ENCODE measurements around the gene FHIT. TPM values are rescaled to one million over a fixed set of nuclear protein-coding genes. Genes with fewer than 3 reads are reported as not detected.

Gene FHIT
- total RNA-seq, 1 experiment from 2014 or later, result 9.8 TPM

GRCh38 chr3:60269377-60269776 is 981.9 kb downstream of the FHIT start:
- Histone ChIP-seq H3K27me3 (ENCODE audit: insufficient read depth, low read depth) (no peaks in the 10 kb centered on the region), H3K4me3 (no peak overlapping the region), H3K36me3 (ENCODE audit: low read depth) (no peaks in the 10 kb centered on the region), H3F3A (ENCODE audit: insufficient read depth, low read depth) (no peaks in the 10 kb centered on the region), H4K20me1 (ENCODE audit: insufficient read depth) (no peaks in the 10 kb centered on the region), H3K9me2 (ENCODE audit: insufficient read depth) (no peaks in the 10 kb centered on the region), H3K4me1 (replicated peaks; ENCODE audit: insufficient read depth) (no peaks in the 10 kb centered on the region), H2AFZ (no peak overlapping the region), H3K9me3 (ENCODE audit: insufficient read depth, low read depth) (no peaks in the 10 kb centered on the region), H3K4me2 (no peak overlapping the region), H3K27ac (no peak overlapping the region), H3K79me2 (ENCODE audit: low read depth) (no peaks in the 10 kb centered on the region)
- no peak for DNase-seq
- ChIA-PET CTCF (no interaction called here), POLR2A (ENCODE audit: unreplicated experiment) (interaction anchor here (0.7 kb wide), 1 partner anchor 25 kb away, joined by 12 read pairs; no protein-coding TSS in a partner anchor)
- TF ChIP-seq EZH2 (IDR thresholded peaks at IDR 0.05; ENCODE audit: low read depth) (no peak), CTCF (conservative IDR thresholded peaks at IDR 0.05) (no peak)
- BruUV-seq (replicated peaks), result no TSS peak
- intact Hi-C loops (cut with micrococcal nuclease; ENCODE audit: unreplicated experiment), result no loop called here

DNA sequence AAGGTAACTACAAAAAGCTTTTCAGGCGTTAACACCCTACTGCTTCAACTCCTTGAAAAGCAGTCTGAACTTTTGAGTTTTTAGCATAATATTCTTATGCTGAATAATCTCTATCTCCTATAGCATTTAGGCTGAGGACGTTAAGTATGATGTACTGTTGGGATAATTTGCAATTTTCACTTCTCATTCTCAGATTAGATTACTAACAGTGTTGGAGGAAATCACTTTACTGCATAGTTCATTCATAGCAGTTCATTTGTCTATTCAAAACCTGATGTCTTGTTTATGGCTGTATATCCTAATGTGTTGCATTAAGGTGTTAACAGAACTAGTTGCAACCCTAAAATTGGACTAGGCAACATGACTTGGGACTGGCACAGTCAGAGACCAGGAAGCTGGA is 983.1 kb downstream of the FHIT start:
- no peak for DNase-seq
- no TSS peak for BruUV-seq (replicated peaks)
- Histone ChIP-seq H3K9me2 (ENCODE audit: insufficient read depth) (no peaks in the 10 kb centered on the region), H2AFZ (no peak overlapping the region), H3K27me3 (ENCODE audit: insufficient read depth, low read depth) (no peaks in the 10 kb centered on the region), H3K4me1 (replicated peaks; ENCODE audit: insufficient read depth) (no peaks in the 10 kb centered on the region), H3K27ac (no peak overlapping the region), H4K20me1 (ENCODE audit: insufficient read depth) (no peaks in the 10 kb centered on the region), H3F3A (ENCODE audit: insufficient read depth, low read depth) (no peaks in the 10 kb centered on the region), H3K79me2 (ENCODE audit: low read depth) (no peaks in the 10 kb centered on the region), H3K4me3 (no peak overlapping the region), H3K9me3 (ENCODE audit: insufficient read depth, low read depth) (no peaks in the 10 kb centered on the region), H3K4me2 (no peak overlapping the region), H3K36me3 (ENCODE audit: low read depth) (no peaks in the 10 kb centered on the region)
- TF ChIP-seq EZH2 (IDR thresholded peaks at IDR 0.05; ENCODE audit: low read depth) (no peak), CTCF (conservative IDR thresholded peaks at IDR 0.05) (no peak)
- CTCF ChIA-PET, result no interaction called here
- POLR2A ChIA-PET (ENCODE audit: unreplicated experiment), result no interaction called here
- intact Hi-C loops (cut with micrococcal nuclease; ENCODE audit: unreplicated experiment), result no loop called here

DNA sequence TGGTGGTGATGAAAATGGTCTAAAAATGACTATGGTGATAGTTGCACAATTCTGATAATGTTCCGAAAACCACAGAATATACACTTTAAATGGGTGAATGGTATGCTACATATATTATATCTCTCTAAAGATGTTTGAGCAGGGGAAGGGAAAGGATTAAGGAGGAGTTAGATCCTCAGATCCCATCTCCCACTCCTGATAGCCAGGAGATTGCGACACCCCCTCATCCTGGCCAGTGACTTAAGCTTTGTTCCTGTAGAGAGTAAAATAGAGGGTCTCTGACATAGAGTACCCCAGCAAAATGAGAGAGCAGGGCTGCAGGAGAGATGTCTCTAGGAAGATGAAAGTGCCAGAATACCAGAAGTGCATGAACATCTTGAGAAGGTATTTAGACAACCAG is 984.8 kb downstream of the FHIT start:
- Histone ChIP-seq H3K79me2 (ENCODE audit: low read depth) (no peaks in the 10 kb centered on the region), H3K27me3 (ENCODE audit: insufficient read depth, low read depth) (no peaks in the 10 kb centered on the region), H3K36me3 (ENCODE audit: low read depth) (no peaks in the 10 kb centered on the region), H3K9me3 (ENCODE audit: insufficient read depth, low read depth) (no peaks in the 10 kb centered on the region), H3K9me2 (ENCODE audit: insufficient read depth) (no peaks in the 10 kb centered on the region), H3K4me1 (replicated peaks; ENCODE audit: insufficient read depth) (no peaks in the 10 kb centered on the region), H3K4me2 (no peak overlapping the region), H3K27ac (no peak overlapping the region), H3F3A (ENCODE audit: insufficient read depth, low read depth) (no peaks in the 10 kb centered on the region), H2AFZ (no peak overlapping the region), H4K20me1 (ENCODE audit: insufficient read depth) (no peaks in the 10 kb centered on the region), H3K4me3 (no peak overlapping the region)
- BruUV-seq (replicated peaks), result no TSS peak
- no peak for TF ChIP-seq EZH2 (IDR thresholded peaks at IDR 0.05; ENCODE audit: low read depth)
- no peak for TF ChIP-seq CTCF (conservative IDR thresholded peaks at IDR 0.05)
- DNase-seq, result no peak
- ChIA-PET CTCF (no interaction called here), POLR2A (ENCODE audit: unreplicated experiment) (no interaction called here)
- intact Hi-C loops (cut with micrococcal nuclease; ENCODE audit: unreplicated experiment), result no loop called here

Data from PC-9 (cell line).